HG03521 (cell line): Measurements from ENCODE around the gene PPP2R5E.

Experiments used
- ATAC-seq: cut with Tn5 transposase; IDR thresholded peaks from one replicate; pipeline ENCODE4 v1.9.1; 2021; ENCODE audit warnings: mild to moderate bottlenecking, moderate library complexity; ENCODE audit not compliant: unreplicated experiment

The PPP2R5E gene

GRCh38 chr14:63474111-63474510, 69.1 kb downstream of the PPP2R5E start:
- no peak for ATAC-seq

- ATAC-seq = no peak
Observed at GRCh38 chr14:63472986-63473788, 70.0 kb downstream of the PPP2R5E start.

- ATAC-seq = peak; percentile 87
Observed at GRCh38 chr14:63470962-63471793, 72.0 kb downstream of the PPP2R5E start.

GRCh38 chr14:63468294-63468693, 74.9 kb downstream of the PPP2R5E start:
- no peak for ATAC-seq

GRCh38 chr14:63467440-63468072, 75.6 kb downstream of the PPP2R5E start:
- no peak for ATAC-seq

- no peak for ATAC-seq
Observed at GRCh38 chr14:63465347-63465746, 77.8 kb downstream of the PPP2R5E start.

- ATAC-seq = no peak
Observed at GRCh38 chr14:63460680-63461369, 82.4 kb downstream of the PPP2R5E start.

- ATAC-seq = no peak
Observed at GRCh38 chr14:63459738-63460137, 83.4 kb downstream of the PPP2R5E start.

GRCh38 chr14:63457498-63457897, 85.7 kb downstream of the PPP2R5E start:
- no peak for ATAC-seq

- no peak for ATAC-seq
Observed at GRCh38 chr14:63454863-63455622, 88.1 kb downstream of the PPP2R5E start.

- ATAC-seq = no peak
Observed at GRCh38 chr14:63454436-63454835, 88.7 kb downstream of the PPP2R5E start.

- ATAC-seq = no peak
Observed at GRCh38 chr14:63453443-63453936, 89.7 kb downstream of the PPP2R5E start.

GRCh38 chr14:63452796-63453195, 90.4 kb downstream of the PPP2R5E start:
- ATAC-seq = no peak

GRCh38 chr14:63448841-63449240, 94.3 kb downstream of the PPP2R5E start:
- ATAC-seq = no peak

- no peak for ATAC-seq
Observed at GRCh38 chr14:63444588-63444987, 98.6 kb downstream of the PPP2R5E start.

GRCh38 chr14:63443988-63444387, 99.2 kb downstream of the PPP2R5E start:
- no peak for ATAC-seq

GRCh38 chr14:63443361-63443760, 99.8 kb downstream of the PPP2R5E start:
- no peak for ATAC-seq

- ATAC-seq = peak; percentile 61
Observed at GRCh38 chr14:63438065-63438757, 105.0 kb downstream of the PPP2R5E start.

- no peak for ATAC-seq
Observed at GRCh38 chr14:63436286-63437098, 106.7 kb downstream of the PPP2R5E start.
